Breast epithelium (tissue), 3 donors: ENCODE data around the gene AIM2.

ENCODE experiments used
- POLR2A ChIP-seq: fragments of 450-650 bp; IDR thresholded peaks from one replicate; pipeline ENCODE4 v1.6.1; 2016; ENCODE audit warnings: antibody characterized with exemption, mild to moderate bottlenecking, moderate library complexity
- POLR2AphosphoS5 ChIP-seq, 3 donors: sonication (generic); formaldehyde crosslinking; IDR thresholded peaks; one replicate each; pipeline ENCODE4 v1.6.1; 2017; ENCODE audit warnings: antibody characterized with exemption in 3 of 3
- TF ChIP-seq, protein P1 (sequence below), 3 donors: fragments of 450-650 bp; IDR thresholded peaks; one replicate each; pipeline ENCODE4 v1.5.1; 2016 to 2017; ENCODE audit warnings: antibody characterized with exemption in 3 of 3, mild to moderate bottlenecking in 3 of 3, moderate library complexity in 3 of 3

DNA sequence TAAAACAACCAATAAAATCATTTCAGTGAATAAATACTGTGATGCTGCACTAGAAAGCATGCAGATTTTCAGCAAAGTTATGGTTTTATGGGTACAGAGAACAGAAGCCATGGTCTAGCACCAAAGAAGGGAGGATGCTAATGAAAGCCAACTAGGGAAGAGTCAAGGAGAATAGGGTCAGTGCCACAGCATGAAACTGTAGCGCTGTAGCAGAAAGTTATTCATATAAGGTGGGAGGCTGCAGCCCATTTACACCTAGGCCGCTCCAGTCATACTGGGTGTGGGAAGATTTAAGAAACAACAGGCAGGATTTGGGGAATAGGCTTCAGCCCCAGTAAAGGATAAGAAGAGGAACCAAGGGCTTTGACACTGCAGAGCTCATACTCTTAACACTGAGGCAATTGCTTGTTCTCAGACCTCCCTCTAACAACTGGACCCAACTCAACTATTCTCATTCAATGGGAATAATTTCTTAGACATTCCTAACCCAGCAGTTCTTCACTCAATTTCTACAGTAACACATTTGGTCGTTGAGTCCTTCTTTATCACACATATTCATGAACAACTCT lies 62.5 kb downstream of the AIM2 start:
- TF ChIP-seq, protein P1, sequence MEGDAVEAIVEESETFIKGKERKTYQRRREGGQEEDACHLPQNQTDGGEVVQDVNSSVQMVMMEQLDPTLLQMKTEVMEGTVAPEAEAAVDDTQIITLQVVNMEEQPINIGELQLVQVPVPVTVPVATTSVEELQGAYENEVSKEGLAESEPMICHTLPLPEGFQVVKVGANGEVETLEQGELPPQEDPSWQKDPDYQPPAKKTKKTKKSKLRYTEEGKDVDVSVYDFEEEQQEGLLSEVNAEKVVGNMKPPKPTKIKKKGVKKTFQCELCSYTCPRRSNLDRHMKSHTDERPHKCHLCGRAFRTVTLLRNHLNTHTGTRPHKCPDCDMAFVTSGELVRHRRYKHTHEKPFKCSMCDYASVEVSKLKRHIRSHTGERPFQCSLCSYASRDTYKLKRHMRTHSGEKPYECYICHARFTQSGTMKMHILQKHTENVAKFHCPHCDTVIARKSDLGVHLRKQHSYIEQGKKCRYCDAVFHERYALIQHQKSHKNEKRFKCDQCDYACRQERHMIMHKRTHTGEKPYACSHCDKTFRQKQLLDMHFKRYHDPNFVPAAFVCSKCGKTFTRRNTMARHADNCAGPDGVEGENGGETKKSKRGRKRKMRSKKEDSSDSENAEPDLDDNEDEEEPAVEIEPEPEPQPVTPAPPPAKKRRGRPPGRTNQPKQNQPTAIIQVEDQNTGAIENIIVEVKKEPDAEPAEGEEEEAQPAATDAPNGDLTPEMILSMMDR (IDR thresholded peaks at IDR 0.05), result no peak
- no peak for TF ChIP-seq POLR2A
- no peak for TF ChIP-seq POLR2AphosphoS5 (IDR thresholded peaks at IDR 0.05)
